ENCODE results near the gene ASIC4. TPM values are rescaled to one million over a fixed set of nuclear protein-coding genes. Genes with fewer than 3 reads are reported as not detected.

ASIC4 gene
- total and polyA plus RNA-seq, 2 of the 8 experiments (the other 6 are each of a cell fraction or from before 2014, with no cell fraction given), result 0.12 to 0.22 TPM

DNA sequence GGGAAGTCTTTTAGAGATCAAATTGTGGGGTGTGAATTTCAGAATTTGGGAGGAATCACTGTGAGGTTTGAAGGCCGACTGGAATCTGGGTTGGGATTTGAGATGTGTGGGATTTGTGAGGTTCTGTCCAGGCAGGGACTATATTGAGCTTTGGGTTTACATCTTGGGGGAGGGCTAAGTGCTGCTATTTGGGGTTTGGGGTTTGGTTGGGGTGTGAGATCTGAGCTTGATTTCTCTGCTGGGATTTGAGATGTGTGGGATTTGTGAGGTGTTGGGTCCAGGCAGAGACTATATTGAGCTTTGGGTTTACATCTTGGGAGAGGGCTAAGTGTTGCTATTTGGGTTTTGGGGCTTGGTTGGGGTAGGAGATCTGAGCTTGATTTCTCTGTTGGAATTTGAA is 14.7 kb upstream of the ASIC4 start:
- FAIRE-seq, result no peak
- TF ChIP-seq NRF1 (IDR thresholded peaks at IDR 0.05; ENCODE audit: low read depth, low read length) (no peak), BACH1 (IDR thresholded peaks at IDR 0.05; ENCODE audit: low read length) (no peak), RBBP5 (IDR thresholded peaks at IDR 0.05; ENCODE audit: borderline replicate concordance, low read depth, low read length) (no peak), CTBP2 (IDR thresholded peaks at IDR 0.05; ENCODE audit: borderline replicate concordance, insufficient read depth, insufficient read length, low read length) (no peak), MAFK (IDR thresholded peaks at IDR 0.05; ENCODE audit: low read depth, low read length) (no peak), RAD21 (IDR thresholded peaks at IDR 0.05 in 1 of 2, conservative IDR thresholded peaks at IDR 0.05 in 1 of 2; ENCODE audit: low read depth in 2 of 2, low read length in 2 of 2) (no peak), HDAC2 (IDR thresholded peaks at IDR 0.05; ENCODE audit: borderline replicate concordance in 1 of 2, low read depth in 2 of 2, low read length in 2 of 2) (no peak), SP4 (IDR thresholded peaks at IDR 0.05; ENCODE audit: low read length) (no peak), KDM5A (IDR thresholded peaks at IDR 0.05; ENCODE audit: low read length) (no peak), JUND (IDR thresholded peaks at IDR 0.05; ENCODE audit: low read length) (no peak)
- H3K79me2 ChIP-seq (ENCODE audit: control insufficient read depth in 1 of 2, insufficient read depth in 2 of 2, low read length in 2 of 2), result no peaks in the 10 kb centered on the region

More for the DNA sequence above, 14.7 kb upstream of the ASIC4 start:
- Histone ChIP-seq H3K4me2 (ENCODE audit: insufficient read depth in 1 of 2, low read depth in 2 of 2, low read length in 2 of 2) (peak overlapping the region; percentile 97 to 99), H3K14ac (ENCODE audit: insufficient read length) (no peak overlapping the region), H3K27ac (ENCODE audit: low read depth, low read length) (no peak overlapping the region), H2BK15ac (ENCODE audit: low read length) (no peak overlapping the region), H3K9ac (replicated peaks in 1 of 4; ENCODE audit: extremely low read depth in 1 of 4, low read depth in 3 of 4, low read length in 3 of 4) (no peak overlapping the region; a peak in 1 of 7 replicates), H3K4me1 (replicated peaks in 1 of 4; ENCODE audit: control insufficient read depth in 3 of 4, insufficient read depth in 4 of 4, low read length in 3 of 4) (peaks cover 9 to 41% (median 21%) of the 10 kb centered on the region in 4 experiments), H2BK12ac (ENCODE audit: low read depth, low read length) (no peak overlapping the region), H3K23ac (ENCODE audit: insufficient read length) (no peak overlapping the region), H3K79me1 (ENCODE audit: low read depth, low read length) (no peaks in the 10 kb centered on the region; the same call in 1 of the 2 replicates), H2BK20ac (ENCODE audit: low read length) (0 out of 2 replicates have a peak overlapping the region, but pooled peaks have one; percentile 13), H2AFZ (ENCODE audit: low read length) (no peak overlapping the region), H3K23me2 (ENCODE audit: low read depth, low read length) (peaks cover 24% of the 10 kb centered on the region), H2BK120ac (replicated peaks; ENCODE audit: low read depth, low read length) (no peak overlapping the region), H4K20me1 (replicated peaks in 1 of 2; ENCODE audit: control insufficient read depth in 1 of 2, insufficient read depth in 2 of 2, low read length in 2 of 2) (no peaks in the 10 kb centered on the region), H3K4me3 (ENCODE audit: extremely low read depth in 1 of 4, insufficient read depth in 2 of 4, low read depth in 3 of 4, low read length in 4 of 4) (peak overlapping the region in 3 of 4 experiments; percentile 59 to 72 (median 71); a peak in 5 of 8 replicates), H3K56ac (replicated peaks; ENCODE audit: insufficient read length, low read depth, low read length) (peak overlapping the region; percentile 1), H3K27me3 (replicated peaks in 1 of 4; ENCODE audit: control insufficient read depth in 3 of 4, extremely low read depth in 1 of 4, insufficient read depth in 3 of 4, low read length in 3 of 4) (peaks cover 20 to 35% (median 28%) of the 10 kb centered on the region in 4 experiments), H3K18ac (ENCODE audit: extremely low read depth, low read length) (no peak overlapping the region), H2BK5ac (ENCODE audit: low read depth, low read length) (no peak overlapping the region), H3K4ac (replicated peaks; ENCODE audit: insufficient read length, low read depth, low read length) (no peak overlapping the region), H4K91ac (replicated peaks; ENCODE audit: insufficient read length, low read length) (no peak overlapping the region), H3K9me3 (ENCODE audit: insufficient read depth in 2 of 2, low read depth in 1 of 2, low read length in 1 of 2) (no peaks in the 10 kb centered on the region), H2AK5ac (ENCODE audit: low read depth, low read length) (no peak overlapping the region; the same call in 1 of the 2 replicates), H4K8ac (ENCODE audit: extremely low read depth, insufficient read depth, low read length) (no peak overlapping the region), H3K36me3 (ENCODE audit: control insufficient read depth in 2 of 4, insufficient read depth in 4 of 4, low read length in 3 of 4) (peaks cover 0 to 7% (median 0%) of the 10 kb centered on the region in 4 experiments; a peak in 2 of 8 replicates), H4K5ac (ENCODE audit: insufficient read length, low read depth, low read length) (no peak overlapping the region)
- DNase-seq (ENCODE audit: low read depth in 1 of 2, low spot score in 2 of 2), result no peak
- ChIA-PET CTCF (ENCODE audit: partially characterized antibody) (interaction anchor here (0.7 to 113.1 kb wide), 7 partner anchors 10 to 1174 kb away, joined by 3 to 7248 read pairs (median 5); partner anchors contain the start of genes ASIC4, CHPF, DES and GMPPA), POLR2A (ENCODE audit: partially characterized antibody) (interaction anchor here (0.7 to 19.9 kb wide), 9 partner anchors 9 to 127 kb away, joined by 3 to 216 read pairs (median 7); partner anchors contain the start of gene ASIC4)
- WGBS, 2 experiments (ENCODE audit: extremely low coverage in 1 of 2, insufficient coverage in 1 of 2, insufficient read length in 1 of 2, insufficient replicate concordance in 2 of 2, low coverage in 1 of 2, low lambda C conversion rate in 2 of 2, missing lambda C conversion rate in 1 of 2), result 80% methylated on average over 1 of the region's 1 CpG; no CpG with 5 or more reads in 1 of the 2 experiments
